ENCODE data around the gene AP2A2. TPM values are rescaled to one million over a fixed set of nuclear protein-coding genes. Genes with fewer than 3 reads are reported as not detected.

The AP2A2 gene
- total RNA-seq, 1 donor from 2014 or later: 105 TPM

GRCh38 chr11:1018091-1018490, 92.4 kb downstream of the AP2A2 start:
- H3K9me3 Mint-ChIP-seq (ENCODE audit: unreplicated experiment): peaks cover 8% of the 10 kb centered on the region
- TF ChIP-seq CTCF (IDR thresholded peaks at IDR 0.05; ENCODE audit: insufficient read depth, low read depth, low read length) (no peak), EZH2 (IDR thresholded peaks at IDR 0.05; ENCODE audit: insufficient read depth, low read length) (no peak)
- peaks cover 15% of the 10 kb centered on the region for H3K79me2 ChIP-seq (ENCODE audit: insufficient read depth, low read length)
- peaks cover 67% of the 10 kb centered on the region for H4K20me1 ChIP-seq (ENCODE audit: insufficient read depth, low read length)
- H3K9ac ChIP-seq (ENCODE audit: low read length): no peak overlapping the region
- H3K4me2 ChIP-seq (ENCODE audit: low read length): no peak overlapping the region
- DNase-seq (ENCODE audit: low read depth) (no peak), FAIRE-seq (no peak)
- no peak overlapping the region for H3K4me3 Mint-ChIP-seq (ENCODE audit: unreplicated experiment)
- no peaks in the 10 kb centered on the region for H3K27me3 ChIP-seq (ENCODE audit: insufficient read depth, low read length)
- H3K4me3 ChIP-seq (ENCODE audit: insufficient read depth, low read depth, low read length): no peak overlapping the region
- no peak overlapping the region for H3K27ac Mint-ChIP-seq (ENCODE audit: unreplicated experiment)
- no peaks in the 10 kb centered on the region for H3K4me1 ChIP-seq (ENCODE audit: insufficient read depth, low read length)
- no peaks in the 10 kb centered on the region for H3K9me3 ChIP-seq (ENCODE audit: insufficient read depth, low read depth, low read length)
- no peak overlapping the region for H3K27ac ChIP-seq (ENCODE audit: low read depth, low read length)
- H3K36me3 Mint-ChIP-seq (ENCODE audit: low read depth, unreplicated experiment): peaks cover 17% of the 10 kb centered on the region
- no peaks in the 10 kb centered on the region for H3K36me3 ChIP-seq (ENCODE audit: insufficient read depth, low read length)
- H2AFZ ChIP-seq (ENCODE audit: low read depth, low read length): no peak overlapping the region
- peaks cover 4% of the 10 kb centered on the region for H3K4me1 Mint-ChIP-seq (ENCODE audit: low read depth, unreplicated experiment)
- no peaks in the 10 kb centered on the region for H3K27me3 Mint-ChIP-seq (ENCODE audit: low read depth, unreplicated experiment)

- FAIRE-seq (no peak), DNase-seq (ENCODE audit: low read depth) (no peak)
- no peak overlapping the region for H3K4me3 Mint-ChIP-seq (ENCODE audit: unreplicated experiment)
- Histone ChIP-seq H3K36me3 (ENCODE audit: insufficient read depth, low read length) (no peaks in the 10 kb centered on the region), H3K9ac (ENCODE audit: low read length) (no peak overlapping the region), H4K20me1 (ENCODE audit: insufficient read depth, low read length) (peaks cover 71% of the 10 kb centered on the region), H3K79me2 (ENCODE audit: insufficient read depth, low read length) (peaks cover 15% of the 10 kb centered on the region), H3K4me1 (ENCODE audit: insufficient read depth, low read length) (no peaks in the 10 kb centered on the region), H3K27ac (ENCODE audit: low read depth, low read length) (no peak overlapping the region), H3K4me2 (ENCODE audit: low read length) (no peak overlapping the region), H3K27me3 (ENCODE audit: insufficient read depth, low read length) (no peaks in the 10 kb centered on the region), H2AFZ (ENCODE audit: low read depth, low read length) (no peak overlapping the region), H3K9me3 (ENCODE audit: insufficient read depth, low read depth, low read length) (no peaks in the 10 kb centered on the region), H3K4me3 (ENCODE audit: insufficient read depth, low read depth, low read length) (no peak overlapping the region)
- H3K27me3 Mint-ChIP-seq (ENCODE audit: low read depth, unreplicated experiment): no peaks in the 10 kb centered on the region
- peaks cover 4% of the 10 kb centered on the region for H3K4me1 Mint-ChIP-seq (ENCODE audit: low read depth, unreplicated experiment)
- H3K27ac Mint-ChIP-seq (ENCODE audit: unreplicated experiment): no peak overlapping the region
- peaks cover 17% of the 10 kb centered on the region for H3K36me3 Mint-ChIP-seq (ENCODE audit: low read depth, unreplicated experiment)
- TF ChIP-seq CTCF (IDR thresholded peaks at IDR 0.05; ENCODE audit: insufficient read depth, low read depth, low read length): no peak
- no peak for TF ChIP-seq EZH2 (IDR thresholded peaks at IDR 0.05; ENCODE audit: insufficient read depth, low read length)
- peaks cover 8% of the 10 kb centered on the region for H3K9me3 Mint-ChIP-seq (ENCODE audit: unreplicated experiment)
These were observed 93.7 kb downstream of the AP2A2 start for GRCh38 chr11:1019321-1019910.

GRCh38 chr11:1020211-1020905, 94.7 kb downstream of the AP2A2 start:
- Histone ChIP-seq H3K9ac (ENCODE audit: low read length) (no peak overlapping the region), H4K20me1 (ENCODE audit: insufficient read depth, low read length) (peaks cover 69% of the 10 kb centered on the region), H3K79me2 (ENCODE audit: insufficient read depth, low read length) (peaks cover 15% of the 10 kb centered on the region), H3K27me3 (ENCODE audit: insufficient read depth, low read length) (no peaks in the 10 kb centered on the region), H3K4me2 (ENCODE audit: low read length) (no peak overlapping the region), H3K4me3 (ENCODE audit: insufficient read depth, low read depth, low read length) (no peak overlapping the region), H3K4me1 (ENCODE audit: insufficient read depth, low read length) (no peaks in the 10 kb centered on the region), H3K9me3 (ENCODE audit: insufficient read depth, low read depth, low read length) (no peaks in the 10 kb centered on the region), H2AFZ (ENCODE audit: low read depth, low read length) (no peak overlapping the region), H3K36me3 (ENCODE audit: insufficient read depth, low read length) (no peaks in the 10 kb centered on the region), H3K27ac (ENCODE audit: low read depth, low read length) (no peak overlapping the region)
- peaks cover 17% of the 10 kb centered on the region for H3K36me3 Mint-ChIP-seq (ENCODE audit: low read depth, unreplicated experiment)
- no peaks in the 10 kb centered on the region for H3K27me3 Mint-ChIP-seq (ENCODE audit: low read depth, unreplicated experiment)
- FAIRE-seq (no peak), DNase-seq (ENCODE audit: low read depth) (no peak)
- TF ChIP-seq CTCF (IDR thresholded peaks at IDR 0.05; ENCODE audit: insufficient read depth, low read depth, low read length) (no peak), EZH2 (IDR thresholded peaks at IDR 0.05; ENCODE audit: insufficient read depth, low read length) (no peak)
- no peak overlapping the region for H3K4me3 Mint-ChIP-seq (ENCODE audit: unreplicated experiment)
- H3K4me1 Mint-ChIP-seq (ENCODE audit: low read depth, unreplicated experiment): peaks cover 4% of the 10 kb centered on the region
- no peak overlapping the region for H3K27ac Mint-ChIP-seq (ENCODE audit: unreplicated experiment)
- peaks cover 8% of the 10 kb centered on the region for H3K9me3 Mint-ChIP-seq (ENCODE audit: unreplicated experiment)
